Gastroesophageal sphincter (tissue), 3 donors: Measurements from ENCODE around the gene PRKAG2.

Experiments
- EP300 ChIP-seq: sonication (generic); formaldehyde crosslinking; IDR thresholded peaks from one replicate; pipeline ENCODE4 v1.6.1; 2017; ENCODE audit warnings: antibody characterized with exemption, mild to moderate bottlenecking
- POLR2A ChIP-seq, 2 donors: fragments of 450-650 bp; IDR thresholded peaks; one replicate each; pipeline ENCODE4 v1.6.1; 2017; ENCODE audit warnings: antibody characterized with exemption in 2 of 2, mild to moderate bottlenecking in 2 of 2, moderate library complexity in 1 of 2
- TF ChIP-seq, protein P1 (sequence below), 4 experiments: fragments of 200-600 bp in 2 of 4; fragments of 450-650 bp in 2 of 4; sonication (generic) in 1 of 4; IDR thresholded peaks; one replicate each; pipeline ENCODE4 v1.5.1; 2017 to 2019; ENCODE audit warnings: antibody characterized with exemption in 4 of 4, mild to moderate bottlenecking in 2 of 4, moderate library complexity in 2 of 4

DNA sequence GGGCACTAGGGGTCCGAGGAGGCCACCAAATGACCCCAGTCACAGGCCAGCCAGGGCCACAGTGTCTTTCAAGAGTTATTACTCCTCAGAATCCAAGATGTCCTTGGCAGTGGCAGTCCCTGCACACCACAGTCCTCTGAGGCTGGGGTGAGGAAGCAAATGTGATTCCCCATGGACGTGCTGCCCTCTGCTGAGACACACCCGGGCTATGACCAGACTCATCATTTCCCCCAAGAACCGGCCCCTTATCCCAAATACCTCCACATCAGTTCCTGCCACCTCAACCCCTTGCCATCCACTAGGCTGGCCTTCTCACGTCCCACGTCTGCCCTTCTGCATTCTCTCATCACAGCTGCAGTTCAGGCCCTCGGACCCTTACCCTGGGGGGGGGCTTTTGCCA is 5.0 kb downstream of the PRKAG2 start:
- TF ChIP-seq, protein P1, sequence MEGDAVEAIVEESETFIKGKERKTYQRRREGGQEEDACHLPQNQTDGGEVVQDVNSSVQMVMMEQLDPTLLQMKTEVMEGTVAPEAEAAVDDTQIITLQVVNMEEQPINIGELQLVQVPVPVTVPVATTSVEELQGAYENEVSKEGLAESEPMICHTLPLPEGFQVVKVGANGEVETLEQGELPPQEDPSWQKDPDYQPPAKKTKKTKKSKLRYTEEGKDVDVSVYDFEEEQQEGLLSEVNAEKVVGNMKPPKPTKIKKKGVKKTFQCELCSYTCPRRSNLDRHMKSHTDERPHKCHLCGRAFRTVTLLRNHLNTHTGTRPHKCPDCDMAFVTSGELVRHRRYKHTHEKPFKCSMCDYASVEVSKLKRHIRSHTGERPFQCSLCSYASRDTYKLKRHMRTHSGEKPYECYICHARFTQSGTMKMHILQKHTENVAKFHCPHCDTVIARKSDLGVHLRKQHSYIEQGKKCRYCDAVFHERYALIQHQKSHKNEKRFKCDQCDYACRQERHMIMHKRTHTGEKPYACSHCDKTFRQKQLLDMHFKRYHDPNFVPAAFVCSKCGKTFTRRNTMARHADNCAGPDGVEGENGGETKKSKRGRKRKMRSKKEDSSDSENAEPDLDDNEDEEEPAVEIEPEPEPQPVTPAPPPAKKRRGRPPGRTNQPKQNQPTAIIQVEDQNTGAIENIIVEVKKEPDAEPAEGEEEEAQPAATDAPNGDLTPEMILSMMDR (IDR thresholded peaks at IDR 0.05), result no peak
- no peak for TF ChIP-seq EP300
- TF ChIP-seq POLR2A (IDR thresholded peaks at IDR 0.05), result no peak
